AML-193 (cell line): ENCODE results near the gene NEK10.

Experiments
- DNase-seq, 2 experiments: peaks; one replicate each; lab custom pipeline; 2025; lab: John Stamatoyannopoulos, UW

The NEK10 gene

DNA sequence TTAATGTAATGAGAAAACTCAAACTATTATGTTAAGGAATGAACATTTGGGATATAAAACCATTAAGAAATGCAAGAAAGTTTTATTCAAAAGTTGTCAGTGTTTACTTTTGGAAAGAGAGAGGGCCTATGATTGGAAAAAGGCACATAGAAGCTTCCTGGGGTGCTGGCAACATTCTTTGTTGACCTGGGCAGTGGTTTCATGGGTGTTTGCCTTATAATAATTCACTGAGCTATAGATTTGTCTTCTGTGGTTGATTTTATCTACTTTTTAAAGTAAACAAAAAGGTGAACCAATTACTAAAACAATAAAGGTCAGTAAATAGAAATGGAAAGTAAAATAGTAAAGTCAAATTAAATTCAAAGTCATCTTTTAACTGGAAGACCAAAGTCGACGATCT is 308.8 kb downstream of the NEK10 start:
- no peak for DNase-seq
